Effector memory CD4-positive, alpha-beta T cell (primary cell): ENCODE measurements around the gene EIF4B.

Source experiments
- DNase-seq, 3 donors: peaks; one replicate each; pipeline ENCODE4 v3.0.0-alpha.2; 2020
- H3K27ac ChIP-seq: 2 replicates; pipeline ENCODE4 v1.7.0; 2013; ENCODE audit warnings: mild to moderate bottlenecking, low read length, moderate library complexity; ENCODE audit not compliant: insufficient read depth, poor library complexity, severe bottlenecking
- H3K27me3 ChIP-seq: replicated peaks from 2 replicates; pipeline ENCODE4 v1.7.0; 2013; ENCODE audit warnings: mild to moderate bottlenecking, low read length; ENCODE audit not compliant: insufficient read depth, control insufficient read depth, poor library complexity, severe bottlenecking
- H3K36me3 ChIP-seq: 2 replicates; pipeline ENCODE4 v1.7.0; 2013; ENCODE audit warnings: mild to moderate bottlenecking, low read length, moderate library complexity; ENCODE audit not compliant: control insufficient read depth, insufficient read depth
- H3K4me1 ChIP-seq: 2 replicates; pipeline ENCODE4 v1.7.0; 2013; ENCODE audit warnings: low read length, mild to moderate bottlenecking; ENCODE audit not compliant: control insufficient read depth, insufficient read depth, poor library complexity, severe bottlenecking
- H3K4me3 ChIP-seq: 2 replicates; pipeline ENCODE4 v1.7.0; 2013; ENCODE audit warnings: low read length, low read depth, mild to moderate bottlenecking; ENCODE audit not compliant: insufficient read depth, poor library complexity, severe bottlenecking
- H3K9me3 ChIP-seq: 2 replicates; pipeline ENCODE4 v1.7.0; 2013; ENCODE audit warnings: mild to moderate bottlenecking, low read length, moderate library complexity; ENCODE audit not compliant: control insufficient read depth

EIF4B gene

DNA sequence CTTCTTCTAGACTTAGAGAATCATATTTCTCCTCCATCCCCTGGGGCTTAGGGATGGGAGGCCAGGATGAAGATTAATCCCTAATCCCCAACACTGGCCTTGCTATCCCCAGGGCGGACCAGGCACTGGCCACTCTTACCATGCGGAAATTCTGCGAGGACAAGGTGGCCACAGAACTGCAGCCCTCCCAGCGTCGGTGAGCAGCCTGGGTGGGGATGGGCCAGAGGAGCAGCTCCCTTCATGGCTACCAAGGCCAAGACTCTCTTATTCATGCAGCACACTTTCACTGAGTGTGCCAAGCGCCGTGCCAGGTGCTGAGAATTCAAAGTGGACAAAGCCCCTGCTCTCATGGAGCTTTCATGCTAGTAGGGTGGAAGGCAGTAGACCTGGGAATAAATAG, 50.6 kb downstream of the EIF4B start:
- DNase-seq, result no peak
- peaks cover 4% of the 10 kb centered on the region for H3K4me1 ChIP-seq
- no peaks in the 10 kb centered on the region for H3K9me3 ChIP-seq
- no peak overlapping the region for H3K27ac ChIP-seq
- H3K4me3 ChIP-seq, result no peak overlapping the region
- H3K36me3 ChIP-seq, result no peaks in the 10 kb centered on the region
- H3K27me3 ChIP-seq, result no peaks in the 10 kb centered on the region

DNA sequence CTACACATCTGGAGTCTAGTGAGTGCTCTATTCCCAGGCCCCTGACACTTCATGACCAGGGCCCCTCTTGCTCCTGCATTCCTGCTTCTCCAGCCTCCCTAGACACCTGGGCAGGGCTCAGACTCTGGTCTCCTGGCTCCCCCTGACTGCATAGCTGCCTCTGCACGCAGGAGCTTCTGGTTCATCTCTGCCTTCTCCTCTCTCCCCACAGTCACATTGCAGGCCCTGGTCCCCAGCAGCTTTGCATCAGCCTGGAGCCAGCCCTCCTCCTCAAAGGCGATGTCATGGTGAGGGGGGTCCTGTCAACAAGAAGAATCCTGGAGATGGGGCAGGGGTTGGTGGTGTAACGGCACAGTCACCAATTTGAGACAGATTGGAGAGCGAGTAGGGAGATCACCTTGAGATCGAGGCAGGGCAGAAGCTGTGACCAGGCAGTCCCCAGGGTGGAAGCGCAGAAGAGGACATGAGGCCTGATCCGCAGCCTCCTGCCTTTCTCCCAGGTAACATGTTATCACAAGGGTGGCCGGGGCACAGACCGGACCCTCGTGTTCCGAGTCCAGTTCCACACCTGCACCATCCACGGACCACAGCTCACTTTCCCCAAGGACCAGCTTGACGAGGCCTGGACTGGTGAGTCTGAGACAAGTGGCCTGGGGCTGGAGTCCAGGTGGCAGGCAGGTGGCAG, 51.7 kb downstream of the EIF4B start:
- no peak for DNase-seq
- no peak overlapping the region for H3K4me3 ChIP-seq

GRCh38 chr12:53058674-53059433, 52.6 kb downstream of the EIF4B start:
- peaks cover 7% of the 10 kb centered on the region for H3K36me3 ChIP-seq
- no peak for DNase-seq
- H3K27ac ChIP-seq, result no peak overlapping the region
- H3K9me3 ChIP-seq, result no peaks in the 10 kb centered on the region
- H3K27me3 ChIP-seq, result no peaks in the 10 kb centered on the region
- no peak overlapping the region for H3K4me3 ChIP-seq
- H3K4me1 ChIP-seq, result no peaks in the 10 kb centered on the region

More for the DNA sequence above, 51.7 kb downstream of the EIF4B start:
- peaks cover 3% of the 10 kb centered on the region for H3K36me3 ChIP-seq
- no peaks in the 10 kb centered on the region for H3K9me3 ChIP-seq
- H3K4me1 ChIP-seq, result peaks cover 4% of the 10 kb centered on the region
- H3K27ac ChIP-seq, result no peak overlapping the region
- H3K27me3 ChIP-seq, result no peaks in the 10 kb centered on the region

DNA sequence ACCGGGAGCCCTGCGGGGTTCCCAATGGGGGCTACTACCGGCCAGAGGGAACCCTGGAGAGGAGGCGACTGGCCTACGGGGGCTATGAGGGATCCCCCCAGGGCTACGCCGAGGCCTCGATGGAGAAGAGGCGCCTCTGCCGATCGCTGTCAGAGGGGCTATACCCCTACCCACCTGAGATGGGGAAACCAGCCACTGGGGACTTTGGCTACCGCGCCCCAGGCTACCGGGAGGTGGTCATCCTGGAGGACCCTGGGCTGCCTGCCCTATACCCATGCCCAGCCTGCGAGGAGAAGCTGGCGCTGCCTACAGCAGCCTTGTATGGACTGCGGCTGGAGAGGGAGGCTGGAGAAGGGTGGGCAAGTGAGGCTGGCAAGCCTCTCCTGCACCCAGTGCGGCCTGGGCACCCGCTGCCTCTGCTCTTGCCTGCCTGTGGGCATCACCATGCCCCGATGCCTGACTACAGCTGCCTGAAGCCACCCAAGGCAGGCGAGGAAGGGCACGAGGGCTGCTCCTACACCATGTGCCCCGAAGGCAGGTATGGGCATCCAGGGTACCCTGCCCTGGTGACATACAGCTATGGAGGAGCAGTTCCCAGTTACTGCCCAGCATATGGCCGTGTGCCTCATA, 53.3 kb downstream of the EIF4B start:
- no peaks in the 10 kb centered on the region for H3K9me3 ChIP-seq
- no peak overlapping the region for H3K27ac ChIP-seq
- no peak overlapping the region for H3K4me3 ChIP-seq
- no peak for DNase-seq
- H3K27me3 ChIP-seq, result no peaks in the 10 kb centered on the region
- H3K36me3 ChIP-seq, result peaks cover 14% of the 10 kb centered on the region
- H3K4me1 ChIP-seq, result no peaks in the 10 kb centered on the region

- Histone ChIP-seq H3K4me3 (no peak overlapping the region), H3K36me3 (peaks cover 20% of the 10 kb centered on the region), H3K4me1 (no peaks in the 10 kb centered on the region), H3K27ac (no peak overlapping the region), H3K9me3 (no peaks in the 10 kb centered on the region), H3K27me3 (no peaks in the 10 kb centered on the region)
- DNase-seq, result no peak
Measured at GRCh38 chr12:53060064-53060720, 53.9 kb downstream of the EIF4B start.

DNA sequence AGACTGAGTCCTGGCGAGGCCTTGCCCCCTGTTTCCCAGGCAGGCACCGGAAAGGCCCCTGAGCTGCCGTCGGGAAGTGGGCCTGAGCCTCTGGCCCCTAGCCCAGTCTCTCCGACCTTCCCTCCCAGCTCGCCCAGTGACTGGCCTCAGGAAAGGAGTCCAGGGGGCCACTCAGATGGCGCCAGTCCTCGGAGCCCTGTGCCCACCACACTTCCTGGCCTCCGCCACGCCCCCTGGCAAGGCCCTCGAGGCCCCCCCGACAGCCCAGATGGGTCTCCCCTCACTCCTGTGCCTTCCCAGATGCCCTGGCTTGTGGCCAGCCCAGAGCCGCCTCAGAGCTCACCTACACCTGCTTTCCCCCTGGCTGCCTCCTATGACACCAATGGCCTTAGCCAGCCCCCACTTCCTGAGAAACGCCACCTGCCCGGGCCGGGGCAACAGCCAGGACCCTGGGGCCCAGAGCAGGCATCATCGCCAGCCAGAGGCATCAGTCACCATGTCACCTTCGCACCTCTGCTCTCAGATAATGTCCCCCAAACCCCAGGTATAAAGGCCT, 54.5 kb downstream of the EIF4B start:
- peaks cover 26% of the 10 kb centered on the region for H3K36me3 ChIP-seq
- no peaks in the 10 kb centered on the region for H3K27me3 ChIP-seq
- H3K4me1 ChIP-seq, result no peaks in the 10 kb centered on the region
- H3K27ac ChIP-seq, result no peak overlapping the region
- no peaks in the 10 kb centered on the region for H3K9me3 ChIP-seq
- no peak overlapping the region for H3K4me3 ChIP-seq
- no peak for DNase-seq

DNA sequence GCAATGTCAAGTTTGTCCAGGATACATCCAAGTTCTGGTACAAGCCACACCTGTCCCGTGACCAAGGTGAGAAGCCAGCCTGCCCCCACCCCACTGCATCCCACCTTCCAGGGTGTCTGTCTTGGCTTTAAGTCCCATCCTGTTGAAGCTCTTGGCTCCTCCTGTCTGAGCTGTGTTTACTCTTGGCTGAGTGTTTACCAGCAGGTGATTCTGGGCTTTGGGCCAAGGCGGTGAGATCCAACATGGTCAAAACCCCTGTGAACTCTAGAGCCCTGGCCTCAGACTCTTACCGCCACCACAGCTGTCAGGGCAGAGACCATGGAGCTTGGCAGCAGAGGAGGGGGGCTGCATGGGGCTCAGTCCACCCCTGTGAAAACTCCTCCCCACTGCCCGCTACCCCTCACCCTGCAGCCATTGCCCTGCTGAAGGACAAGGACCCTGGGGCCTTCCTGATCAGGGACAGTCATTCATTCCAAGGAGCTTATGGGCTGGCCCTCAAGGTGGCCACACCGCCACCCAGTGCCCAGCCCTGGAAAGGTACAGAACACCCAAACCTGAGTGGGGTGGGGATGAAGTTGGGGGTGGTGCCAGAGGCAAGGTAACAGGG, 55.3 kb downstream of the EIF4B start:
- H3K27ac ChIP-seq, result no peak overlapping the region
- H3K36me3 ChIP-seq, result peaks cover 30% of the 10 kb centered on the region
- H3K4me1 ChIP-seq, result no peaks in the 10 kb centered on the region

DNA sequence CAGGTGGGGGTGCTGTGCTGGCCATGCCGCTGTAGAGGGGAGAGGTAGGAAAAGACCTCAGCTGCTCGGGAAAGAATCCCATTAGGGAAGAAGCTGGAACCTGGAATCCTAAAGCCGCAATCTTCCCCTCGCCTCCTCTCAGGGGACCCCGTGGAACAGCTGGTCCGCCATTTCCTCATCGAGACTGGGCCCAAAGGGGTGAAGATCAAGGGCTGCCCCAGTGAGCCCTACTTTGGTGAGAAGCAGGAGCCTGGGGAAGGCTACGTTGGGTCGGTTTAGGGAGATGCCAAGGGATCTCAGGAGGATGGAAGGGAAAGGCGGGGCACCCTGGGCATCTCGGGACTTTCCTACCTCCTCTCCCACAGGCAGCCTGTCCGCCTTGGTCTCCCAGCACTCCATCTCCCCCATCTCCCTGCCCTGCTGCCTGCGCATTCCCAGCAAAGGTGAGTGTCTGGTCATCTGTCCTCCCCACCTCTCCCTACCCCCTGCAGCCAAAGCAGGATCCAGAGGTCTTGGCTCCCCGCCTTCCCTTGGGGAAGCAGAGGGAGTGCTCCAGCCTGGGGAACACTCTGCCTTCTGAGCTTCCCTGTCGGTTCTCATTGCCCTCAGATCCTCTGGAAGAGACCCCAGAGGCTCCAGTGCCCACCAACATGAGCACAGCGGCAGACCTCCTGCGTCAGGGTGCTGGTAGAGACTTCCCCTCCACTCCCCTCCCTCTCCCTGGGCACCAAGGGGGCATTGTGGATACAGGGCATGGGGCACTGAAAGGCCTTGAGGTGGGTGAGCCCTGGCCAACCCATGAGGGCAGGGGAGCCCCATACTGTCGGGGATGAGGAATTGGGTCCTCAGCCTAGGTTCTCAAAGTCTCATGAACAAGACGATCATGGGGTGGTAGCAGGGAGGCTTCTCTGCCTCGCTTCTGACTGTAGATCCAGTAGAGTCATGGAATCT, 56.0 kb downstream of the EIF4B start:
- H3K4me3 ChIP-seq, result no peak overlapping the region
- H3K27ac ChIP-seq, result no peak overlapping the region
- DNase-seq, result no peak
- no peaks in the 10 kb centered on the region for H3K9me3 ChIP-seq
- no peaks in the 10 kb centered on the region for H3K27me3 ChIP-seq
- peaks cover 33% of the 10 kb centered on the region for H3K36me3 ChIP-seq
- H3K4me1 ChIP-seq, result no peaks in the 10 kb centered on the region

More for the DNA sequence above, 55.3 kb downstream of the EIF4B start:
- no peak for DNase-seq
- no peaks in the 10 kb centered on the region for H3K27me3 ChIP-seq
- H3K4me3 ChIP-seq, result no peak overlapping the region
- no peaks in the 10 kb centered on the region for H3K9me3 ChIP-seq
